CD14-positive monocyte (primary cell): ENCODE results near the gene ATP8B2. TPM values are rescaled to one million over a fixed set of nuclear protein-coding genes. Genes with fewer than 3 reads are reported as not detected.
A peak's percentile ranks its signal among the peaks of the same experiment; 100 is the strongest.

ENCODE experiments used
- DNase-seq, 3 donors: peaks; one replicate each; pipeline ENCODE4 v3.0.0-alpha.2; 2011 to 2022
- H2AFZ ChIP-seq: 2 replicates; pipeline ENCODE4 v1.6.0; 2012; ENCODE audit warnings: mild to moderate bottlenecking, low read depth, low read length, inconsistent platforms; ENCODE audit not compliant: insufficient read depth, poor library complexity, severe bottlenecking
- H3K27ac ChIP-seq, 2 donors: 1 replicate in 1 of 2; 2 replicates in 1 of 2; pipeline ENCODE4 v1.5.1; 2012 to 2013; ENCODE audit warnings: low read length in 2 of 2, control low read depth in 1 of 2, inconsistent platforms in 1 of 2, low read depth in 1 of 2, mild to moderate bottlenecking in 1 of 2
- H3K27me3 ChIP-seq, 2 donors: one replicate each; pipeline versions ENCODE4 v1.6.0 to v1.6.1; 2011 to 2013; ENCODE audit warnings: low read length in 2 of 2; ENCODE audit not compliant: control insufficient read depth in 2 of 2, insufficient read depth in 2 of 2
- H3K36me3 ChIP-seq, 2 donors: replicated peaks in 1 of 2; 1 replicate in 1 of 2; 2 replicates in 1 of 2; pipeline versions ENCODE4 v1.5.1 to v1.6.1; 2012 to 2013; ENCODE audit warnings: low read length in 2 of 2, control low read depth in 1 of 2, inconsistent platforms in 1 of 2, mild to moderate bottlenecking in 1 of 2; ENCODE audit not compliant: insufficient read depth in 2 of 2, control insufficient read depth in 1 of 2
- H3K4me1 ChIP-seq, 2 donors: 1 replicate in 1 of 2; 2 replicates in 1 of 2; pipeline versions ENCODE4 v1.5.1 to v1.6.1; 2012 to 2013; ENCODE audit warnings: low read length in 2 of 2, control low read depth in 1 of 2, inconsistent platforms in 1 of 2, mild to moderate bottlenecking in 1 of 2, moderate library complexity in 1 of 2; ENCODE audit not compliant: insufficient read depth in 2 of 2, control insufficient read depth in 1 of 2
- H3K4me2 ChIP-seq: replicated peaks from 2 replicates; pipeline ENCODE3; 2012; ENCODE audit warnings: low read length, moderate library complexity, mild to moderate bottlenecking; ENCODE audit not compliant: poor library complexity, severe bottlenecking; ENCODE audit errors: extremely low read depth
- H3K4me3 ChIP-seq, 3 experiments: fragments of 200-600 bp in 1 of 3; sonication (generic) in 1 of 3; replicated peaks in 1 of 3; 1 replicate in 2 of 3; 2 replicates in 1 of 3; pipeline ENCODE4 v1.5.1; 2011 to 2013; ENCODE audit warnings: low read length in 3 of 3, mild to moderate bottlenecking in 3 of 3, control low read depth in 2 of 3, low read depth in 2 of 3, inconsistent platforms in 1 of 3, moderate library complexity in 1 of 3
- H3K79me2 ChIP-seq: 2 replicates; pipeline ENCODE4 v1.6.0; 2012; ENCODE audit warnings: mild to moderate bottlenecking, control low read depth, inconsistent platforms, low read length, moderate library complexity; ENCODE audit not compliant: insufficient read depth
- H3K9ac ChIP-seq: 2 replicates; pipeline ENCODE4 v1.6.0; 2017; ENCODE audit warnings: low read length, mild to moderate bottlenecking; ENCODE audit not compliant: insufficient read depth, poor library complexity, severe bottlenecking
- H3K9me3 ChIP-seq, 2 donors: replicated peaks in 1 of 2; 1 replicate in 1 of 2; 2 replicates in 1 of 2; pipeline versions ENCODE4 v1.5.1 to v1.6.1; 2012 to 2013; ENCODE audit warnings: low read length in 2 of 2, control low read depth in 1 of 2; ENCODE audit not compliant: control insufficient read depth in 1 of 2, insufficient read depth in 1 of 2
- H4K20me1 ChIP-seq: 2 replicates; pipeline ENCODE4 v1.6.0; 2012; ENCODE audit warnings: mild to moderate bottlenecking, low read length, control low read depth, moderate library complexity; ENCODE audit not compliant: insufficient read depth
- H3K27ac Mint-ChIP-seq, 7 donors: one replicate each; pipeline ENCODE4 v1.8.0; 2020; ENCODE audit warnings: mild to moderate bottlenecking in 7 of 7, mixed read lengths in 7 of 7, moderate library complexity in 6 of 7, inconsistent platforms in 2 of 7
- H3K27me3 Mint-ChIP-seq, 3 donors: one replicate each; pipeline ENCODE4 v1.8.0; 2021 to 2022; ENCODE audit warnings: low read depth in 3 of 3, mild to moderate bottlenecking in 3 of 3, mixed read lengths in 3 of 3, moderate library complexity in 3 of 3, inconsistent platforms in 1 of 3
- H3K36me3 Mint-ChIP-seq, 2 donors: one replicate each; pipeline ENCODE4 v1.8.0; 2020; ENCODE audit warnings: mixed read lengths in 2 of 2, inconsistent platforms in 1 of 2, mild to moderate bottlenecking in 1 of 2
- H3K4me1 Mint-ChIP-seq: one replicate; pipeline ENCODE4 v1.8.0; 2020; ENCODE audit warnings: mild to moderate bottlenecking, mixed read lengths
- H3K4me3 Mint-ChIP-seq, 2 donors: one replicate each; pipeline ENCODE4 v1.8.0; 2020; ENCODE audit warnings: mild to moderate bottlenecking in 2 of 2, mixed read lengths in 2 of 2, moderate library complexity in 1 of 2
- H3K9me3 Mint-ChIP-seq, 7 donors: one replicate each; pipeline ENCODE4 v1.8.0; 2020 to 2022; ENCODE audit warnings: mixed read lengths in 7 of 7, mild to moderate bottlenecking in 6 of 7, moderate library complexity in 6 of 7, inconsistent platforms in 2 of 7
- CTCF ChIP-seq: fragments of 200-600 bp; IDR thresholded peaks from one replicate; pipeline ENCODE4 v1.8.0; 2022; ENCODE audit warnings: antibody characterized with exemption, mild to moderate bottlenecking
- WGBS: methylation state at CpG from one replicate; pipeline ENCODE4 v1.1.5; 2013; ENCODE audit warnings: missing lambda C conversion rate; ENCODE audit not compliant: insufficient coverage; 5-methylcytosine and 5-hydroxymethylcytosine counted together
- intact Hi-C, 2 donors: fragments of 100-400 bp; cut with micrococcal nuclease; formaldehyde crosslinking; loops; one replicate each; pipeline versions ENCODE4 v1.15.0 to v1.15.1; 2023
- polyA plus RNA-seq, 3 donors: library from polyadenylated mRNA; depleted of rRNA in 1 of 3; unstranded in 2 of 3; stranded (reverse) in 1 of 3; fragments of 300-500 nt in 2 of 3; fragments of >200 nt in 1 of 3; fragmentation: Illumina TruSeq in 2 of 3; gene quantifications; 1 replicate in 2 of 3; 2 replicates in 1 of 3; pipeline ENCODE4 v1.2.3, GENCODE V29; 2012 to 2021

Gene ATP8B2
- polyA plus RNA-seq, 3 donors = 0.46 to 2.2 (median 0.98) TPM

GRCh38 chr1:154398141-154398540, 72.8 kb downstream of the ATP8B2 start:
- Mint-ChIP-seq H3K36me3 (no peaks in the 10 kb centered on the region), H3K27me3 (no peaks in the 10 kb centered on the region), H3K9me3 (peaks cover 0 to 4% (median 0%) of the 10 kb centered on the region in 7 donors), H3K4me3 (no peak overlapping the region), H3K27ac (peak overlapping the region in 1 of 7 donors; percentile 20), H3K4me1 (peaks cover 41% of the 10 kb centered on the region)
- Histone ChIP-seq H3K4me2 (peak overlapping the region; percentile 12), H3K27me3 (no peaks in the 10 kb centered on the region), H3K9me3 (no peaks in the 10 kb centered on the region), H3K36me3 (no peaks in the 10 kb centered on the region), H3K79me2 (peaks cover 6% of the 10 kb centered on the region), H4K20me1 (no peaks in the 10 kb centered on the region), H3K4me1 (peaks cover 51 to 52% of the 10 kb centered on the region in 2 donors), H3K9ac (no peak overlapping the region), H3K27ac (peak overlapping the region in 1 of 2 donors; percentile 17), H3K4me3 (no peak overlapping the region), H2AFZ (no peak overlapping the region)
- WGBS = 0% methylated on average over 1 of the region's 4 CpGs
- intact Hi-C loops = loop anchor here in 1 of 2 donors (10.0 kb wide), 1 partner anchor 53 kb away; no protein-coding TSS in a partner anchor
- TF ChIP-seq CTCF = no peak
- peak in 1 of 3 donors; percentile 44 for DNase-seq

GRCh38 chr1:154398678-154399077, 73.4 kb downstream of the ATP8B2 start:
- H3K9me3 Mint-ChIP-seq = peaks cover 0 to 4% (median 0%) of the 10 kb centered on the region in 7 donors

More at GRCh38 chr1:154398678-154399077, 73.4 kb downstream of the ATP8B2 start:
- Histone ChIP-seq H3K9me3 (no peaks in the 10 kb centered on the region), H3K79me2 (peaks cover 6% of the 10 kb centered on the region), H2AFZ (no peak overlapping the region), H3K4me1 (peaks cover 56 to 57% of the 10 kb centered on the region in 2 donors), H4K20me1 (no peaks in the 10 kb centered on the region), H3K4me2 (no peak overlapping the region), H3K9ac (no peak overlapping the region), H3K27ac (no peak overlapping the region), H3K4me3 (no peak overlapping the region), H3K36me3 (no peaks in the 10 kb centered on the region), H3K27me3 (no peaks in the 10 kb centered on the region)
- intact Hi-C loops = loop anchor here in 1 of 2 donors (10.0 kb wide), 1 partner anchor 54 kb away; no protein-coding TSS in a partner anchor
- TF ChIP-seq CTCF = no peak
- H3K36me3 Mint-ChIP-seq = no peaks in the 10 kb centered on the region
- peak overlapping the region in 3 of 7 donors; percentile 52 to 75 (median 74) for H3K27ac Mint-ChIP-seq
- no peak overlapping the region for H3K4me3 Mint-ChIP-seq
- no peaks in the 10 kb centered on the region for H3K27me3 Mint-ChIP-seq
- peaks cover 46% of the 10 kb centered on the region for H3K4me1 Mint-ChIP-seq
- no peak for DNase-seq
- 100% methylated on average over 1 of the region's 4 CpGs for WGBS
